ENCODE results near the gene BDNF. TPM values are rescaled to one million over a fixed set of nuclear protein-coding genes. Genes with fewer than 3 reads are reported as not detected.
A peak's percentile ranks its signal among the peaks of the same experiment; 100 is the strongest.

The BDNF gene
- total and polyA plus RNA-seq, 2 experiments from 2014 or later, result 0.36 to 0.37 TPM

GRCh38 chr11:27626938-27627586, 73.2 kb downstream of the BDNF start:
- Histone ChIP-seq H3K4me3 (no peak overlapping the region), H3K27me3 (peaks cover 33% of the 10 kb centered on the region), H3K27ac (no peak overlapping the region), H3K36me3 (no peaks in the 10 kb centered on the region), H3K4me1 (ENCODE audit: low read depth) (peaks cover 12% of the 10 kb centered on the region), H3K9me3 (ENCODE audit: low read depth) (no peaks in the 10 kb centered on the region)
- no peak for DNase-seq (ENCODE audit: low read depth in 1 of 2, low spot score in 1 of 2)
- TF ChIP-seq, protein P1, sequence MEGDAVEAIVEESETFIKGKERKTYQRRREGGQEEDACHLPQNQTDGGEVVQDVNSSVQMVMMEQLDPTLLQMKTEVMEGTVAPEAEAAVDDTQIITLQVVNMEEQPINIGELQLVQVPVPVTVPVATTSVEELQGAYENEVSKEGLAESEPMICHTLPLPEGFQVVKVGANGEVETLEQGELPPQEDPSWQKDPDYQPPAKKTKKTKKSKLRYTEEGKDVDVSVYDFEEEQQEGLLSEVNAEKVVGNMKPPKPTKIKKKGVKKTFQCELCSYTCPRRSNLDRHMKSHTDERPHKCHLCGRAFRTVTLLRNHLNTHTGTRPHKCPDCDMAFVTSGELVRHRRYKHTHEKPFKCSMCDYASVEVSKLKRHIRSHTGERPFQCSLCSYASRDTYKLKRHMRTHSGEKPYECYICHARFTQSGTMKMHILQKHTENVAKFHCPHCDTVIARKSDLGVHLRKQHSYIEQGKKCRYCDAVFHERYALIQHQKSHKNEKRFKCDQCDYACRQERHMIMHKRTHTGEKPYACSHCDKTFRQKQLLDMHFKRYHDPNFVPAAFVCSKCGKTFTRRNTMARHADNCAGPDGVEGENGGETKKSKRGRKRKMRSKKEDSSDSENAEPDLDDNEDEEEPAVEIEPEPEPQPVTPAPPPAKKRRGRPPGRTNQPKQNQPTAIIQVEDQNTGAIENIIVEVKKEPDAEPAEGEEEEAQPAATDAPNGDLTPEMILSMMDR (IDR thresholded peaks at IDR 0.05; ENCODE audit: low read depth, low read length), result no peak

DNA sequence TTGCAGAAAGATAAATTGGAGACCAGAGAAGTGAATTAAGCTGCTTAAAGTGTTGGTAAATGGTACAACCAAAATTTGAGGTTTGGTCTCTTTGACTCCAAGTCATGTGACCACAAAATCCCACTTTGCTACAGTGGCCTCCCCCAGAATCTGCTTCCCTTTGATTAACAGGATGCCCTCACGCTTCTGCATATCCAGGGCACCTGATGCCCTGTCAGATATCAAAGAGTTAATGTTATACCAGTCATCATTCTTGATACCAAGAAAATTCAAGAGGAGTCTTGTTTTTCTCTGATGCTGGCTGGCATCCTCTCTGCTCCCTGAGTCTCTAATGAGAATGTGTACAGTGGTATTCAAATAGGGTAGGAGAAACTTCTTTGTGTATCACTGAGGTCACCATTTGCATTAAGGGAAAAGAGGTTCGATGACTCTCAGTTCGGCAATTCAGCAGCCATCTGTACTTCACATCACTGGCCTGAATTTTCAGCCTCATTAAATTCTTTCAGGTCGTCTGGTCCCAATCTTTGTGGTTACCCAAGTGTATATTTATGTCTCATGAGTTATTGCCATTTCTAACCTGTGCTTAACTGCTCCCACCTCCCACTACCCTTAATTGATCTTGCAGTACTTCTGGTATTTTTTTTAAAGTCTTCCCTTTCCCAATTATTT, 73.9 kb downstream of the BDNF start:
- TF ChIP-seq, protein P1 (IDR thresholded peaks at IDR 0.05; ENCODE audit: low read depth, low read length), result no peak
- DNase-seq (ENCODE audit: low read depth in 1 of 2, low spot score in 1 of 2), result no peak
- H3K27ac ChIP-seq, result no peak overlapping the region
- peaks cover 12% of the 10 kb centered on the region for H3K4me1 ChIP-seq (ENCODE audit: low read depth)
- H3K36me3 ChIP-seq, result no peaks in the 10 kb centered on the region
- no peaks in the 10 kb centered on the region for H3K9me3 ChIP-seq (ENCODE audit: low read depth)
- peaks cover 33% of the 10 kb centered on the region for H3K27me3 ChIP-seq
- H3K4me3 ChIP-seq, result no peak overlapping the region

DNA sequence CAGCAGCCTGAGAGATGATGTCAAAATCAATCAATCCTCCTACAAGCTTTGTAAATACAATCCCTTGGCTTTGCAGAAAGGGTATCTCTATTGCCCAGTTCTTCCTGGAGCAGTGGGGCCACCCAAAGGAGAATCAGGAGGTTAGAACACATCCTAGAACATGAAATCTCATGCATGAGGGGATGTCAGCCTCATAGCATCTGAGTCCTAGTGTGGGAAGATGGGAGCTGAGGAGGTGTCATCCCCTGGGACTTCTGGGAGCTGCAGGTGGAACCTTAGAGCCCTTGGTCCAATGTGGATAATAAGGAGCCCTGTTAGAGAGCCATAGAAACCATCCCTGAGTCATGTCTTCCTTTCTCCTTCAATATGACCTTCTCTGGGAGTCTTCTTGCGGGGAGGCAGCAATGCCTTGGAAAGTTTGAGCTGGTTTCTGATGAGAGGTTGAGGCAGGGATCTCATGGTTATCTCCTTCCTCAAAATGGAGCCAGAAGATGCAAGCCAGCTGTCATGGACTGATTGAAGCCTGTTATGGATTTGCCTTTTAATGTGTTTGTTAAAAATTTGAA, 74.8 kb downstream of the BDNF start:
- TF ChIP-seq, protein P1 (IDR thresholded peaks at IDR 0.05; ENCODE audit: low read depth, low read length), result no peak
- Histone ChIP-seq H3K9me3 (ENCODE audit: low read depth) (no peaks in the 10 kb centered on the region), H3K4me1 (ENCODE audit: low read depth) (peaks cover 12% of the 10 kb centered on the region), H3K27ac (no peak overlapping the region), H3K27me3 (peaks cover 35% of the 10 kb centered on the region), H3K36me3 (no peaks in the 10 kb centered on the region), H3K4me3 (no peak overlapping the region)
- no peak for DNase-seq (ENCODE audit: low read depth in 1 of 2, low spot score in 1 of 2)

GRCh38 chr11:27623945-27624523, 76.2 kb downstream of the BDNF start:
- peaks cover 44% of the 10 kb centered on the region for H3K27me3 ChIP-seq
- TF ChIP-seq, protein P1 (IDR thresholded peaks at IDR 0.05; ENCODE audit: low read depth, low read length), result no peak
- H3K36me3 ChIP-seq, result no peaks in the 10 kb centered on the region
- H3K27ac ChIP-seq, result no peak overlapping the region
- H3K9me3 ChIP-seq (ENCODE audit: low read depth), result no peaks in the 10 kb centered on the region
- peaks cover 12% of the 10 kb centered on the region for H3K4me1 ChIP-seq (ENCODE audit: low read depth)
- no peak for DNase-seq (ENCODE audit: low read depth in 1 of 2, low spot score in 1 of 2)
- no peak overlapping the region for H3K4me3 ChIP-seq

DNA sequence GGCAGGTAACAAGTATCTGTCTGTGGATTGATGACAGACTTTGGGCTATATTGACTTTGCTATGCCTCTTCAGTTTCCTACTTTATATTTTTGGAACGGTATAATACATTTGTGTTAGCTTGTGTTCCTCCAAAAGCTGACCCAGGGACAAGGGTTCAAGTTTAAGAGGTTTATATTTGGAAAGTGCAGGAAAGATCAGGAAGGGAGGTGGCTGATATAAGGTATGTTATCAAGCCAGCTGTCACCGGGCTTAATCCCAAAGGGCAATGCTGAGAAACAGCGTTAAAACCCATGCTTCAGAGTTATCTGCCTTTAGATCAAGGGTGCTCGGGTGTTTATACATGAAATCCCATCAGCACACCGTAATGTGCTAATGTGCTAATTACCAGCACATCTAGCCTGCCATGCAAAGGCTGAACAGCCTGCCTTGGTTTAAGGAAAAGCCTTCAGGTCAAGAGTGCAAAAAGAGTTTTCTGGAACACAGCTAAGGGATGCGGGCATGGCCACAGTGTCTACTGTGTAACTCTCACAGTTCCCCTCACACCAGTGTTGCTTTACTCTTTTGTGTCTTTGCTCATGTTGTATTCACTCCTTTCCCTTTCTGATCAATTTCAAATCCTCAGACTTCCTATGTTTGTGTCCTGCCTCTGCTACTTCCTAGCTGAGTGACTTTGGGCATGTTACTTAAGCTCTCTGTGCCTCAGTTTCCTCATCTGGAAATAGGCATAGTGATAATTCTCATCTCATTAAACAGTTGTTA, 77.5 kb downstream of the BDNF start:
- Histone ChIP-seq H3K36me3 (no peaks in the 10 kb centered on the region), H3K27me3 (peaks cover 44% of the 10 kb centered on the region), H3K4me1 (ENCODE audit: low read depth) (peaks cover 12% of the 10 kb centered on the region), H3K9me3 (ENCODE audit: low read depth) (no peaks in the 10 kb centered on the region), H3K27ac (peak overlapping the region; percentile 2), H3K4me3 (no peak overlapping the region)
- TF ChIP-seq, protein P1 (IDR thresholded peaks at IDR 0.05; ENCODE audit: low read depth, low read length), result no peak
- DNase-seq (ENCODE audit: low read depth in 1 of 2, low spot score in 1 of 2), result peak in 1 of 2 donors; percentile 10
